Measurements from ENCODE around the gene IL37.
A peak's percentile ranks its signal among the peaks of the same experiment; 100 is the strongest.
"Not testable (repeated sequence)": the region's sequence is repeated elsewhere in the genome, so short reads cannot be mapped to it uniquely, and the experiment has no call there.

The IL37 gene

DNA sequence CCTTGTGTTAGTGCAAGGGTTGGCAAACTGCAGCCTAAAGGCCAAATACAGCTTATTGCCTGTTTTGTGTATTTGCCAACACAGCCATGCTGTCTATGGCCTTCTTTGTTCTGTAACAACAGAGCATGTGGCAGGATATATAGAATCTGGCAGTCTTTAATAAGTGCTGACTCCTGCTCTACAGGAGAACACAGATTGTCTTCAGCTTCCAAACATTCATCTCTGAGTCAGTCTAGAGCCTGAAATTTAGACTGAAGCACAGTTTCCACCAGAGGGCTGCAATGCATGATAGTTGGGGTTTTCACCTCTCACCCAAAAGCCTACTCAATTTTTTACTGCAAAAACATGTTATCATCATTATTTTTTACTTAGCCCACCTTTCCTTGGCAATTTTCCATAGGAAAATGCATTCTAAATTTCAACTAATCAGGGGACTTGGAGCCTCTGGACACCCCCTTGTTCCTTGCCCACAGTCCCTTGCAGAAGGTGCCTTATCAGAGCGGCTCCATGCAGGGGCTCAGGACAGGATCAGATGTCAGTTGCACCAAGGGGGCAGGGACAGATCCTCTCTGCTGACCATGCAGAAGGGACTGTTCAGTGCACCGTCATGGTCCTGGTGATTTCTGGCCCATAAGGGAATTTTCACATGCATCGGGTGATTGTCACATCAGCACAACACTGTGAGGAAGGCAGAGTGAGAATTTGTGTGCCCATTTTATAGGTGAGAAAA lies 12.4 kb downstream of the IL37 start:
- DNase-seq (ENCODE audit: low read depth), result peak; percentile 8

DNA sequence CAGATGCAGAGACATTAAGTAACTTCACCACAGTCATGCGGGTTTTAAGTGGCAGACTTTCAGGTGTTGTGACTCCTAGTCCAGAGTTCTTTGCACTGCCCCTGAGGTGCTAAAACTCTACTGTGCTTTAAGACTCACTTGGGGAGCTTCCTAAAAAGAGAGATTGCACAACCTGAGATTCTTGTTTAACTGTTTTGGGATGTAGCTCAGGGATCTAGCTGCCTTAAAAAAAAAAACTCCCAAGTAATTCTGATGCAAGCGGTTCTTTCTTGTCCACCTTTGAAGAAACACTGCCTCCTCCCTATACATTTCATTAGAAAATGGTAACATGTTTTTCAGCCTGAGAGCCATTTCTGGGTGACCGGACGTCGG lies 13.0 kb downstream of the IL37 start:
- no peak for DNase-seq (ENCODE audit: low read depth)

DNA sequence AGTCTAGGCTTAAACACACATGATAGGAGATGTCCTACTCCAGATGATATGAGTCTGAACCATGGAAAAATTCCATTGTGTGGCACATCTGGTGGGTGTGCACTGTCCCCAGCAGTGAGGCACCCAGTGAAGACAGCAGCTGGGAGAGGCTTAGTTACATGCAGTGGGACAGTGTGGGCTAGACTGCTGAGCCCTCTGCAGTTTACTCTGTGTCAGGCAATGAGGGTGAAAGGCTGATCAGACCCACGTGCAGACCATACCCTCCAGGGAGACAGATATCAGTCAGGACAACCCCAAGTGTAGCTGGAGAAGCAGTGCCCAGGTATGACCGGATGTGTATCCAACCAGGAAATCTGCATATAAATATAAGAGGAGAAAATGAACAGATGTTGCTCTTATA lies 13.4 kb downstream of the IL37 start:
- no peak for DNase-seq (ENCODE audit: low read depth)

DNA sequence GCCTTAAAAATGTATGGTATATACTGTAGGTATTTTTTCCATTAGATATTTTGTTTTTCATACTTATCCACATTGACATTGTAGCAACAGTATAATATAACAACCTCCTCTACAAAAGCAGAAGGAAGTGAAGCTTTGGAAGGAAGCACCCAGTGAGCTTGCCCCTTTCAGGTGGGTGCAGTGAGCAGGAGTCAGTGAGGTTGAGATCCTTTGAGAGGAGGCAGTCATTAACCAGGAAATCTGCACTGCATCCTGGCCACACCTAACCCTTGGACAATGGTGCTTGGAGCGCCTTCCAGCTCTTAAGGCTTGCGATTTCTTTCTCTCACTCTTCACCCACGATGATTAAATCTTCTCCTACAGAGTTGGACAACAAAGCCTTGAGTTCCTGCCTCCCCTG lies 13.9 kb downstream of the IL37 start:
- DNase-seq (ENCODE audit: low read depth), result no peak

DNA sequence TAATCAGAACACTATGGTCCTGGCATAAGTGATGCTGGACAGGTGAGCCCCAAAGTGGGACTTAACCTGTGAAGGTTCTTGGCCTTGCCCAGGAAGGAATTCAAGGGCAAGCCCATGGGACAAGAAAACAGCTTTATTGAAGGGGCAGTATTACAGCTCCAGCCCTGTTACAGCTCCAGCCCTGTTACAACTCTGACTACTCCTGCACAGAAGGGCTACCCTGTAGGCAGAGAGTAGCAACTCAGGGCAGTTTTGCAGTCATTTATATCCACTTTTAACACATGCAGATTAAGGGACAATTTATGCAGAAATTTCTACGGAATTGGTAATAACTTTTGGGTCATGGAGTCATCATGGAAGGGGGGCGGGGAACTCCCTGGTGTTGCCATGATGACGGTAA lies 15.7 kb downstream of the IL37 start:
- no peak for DNase-seq (ENCODE audit: low read depth)

DNA sequence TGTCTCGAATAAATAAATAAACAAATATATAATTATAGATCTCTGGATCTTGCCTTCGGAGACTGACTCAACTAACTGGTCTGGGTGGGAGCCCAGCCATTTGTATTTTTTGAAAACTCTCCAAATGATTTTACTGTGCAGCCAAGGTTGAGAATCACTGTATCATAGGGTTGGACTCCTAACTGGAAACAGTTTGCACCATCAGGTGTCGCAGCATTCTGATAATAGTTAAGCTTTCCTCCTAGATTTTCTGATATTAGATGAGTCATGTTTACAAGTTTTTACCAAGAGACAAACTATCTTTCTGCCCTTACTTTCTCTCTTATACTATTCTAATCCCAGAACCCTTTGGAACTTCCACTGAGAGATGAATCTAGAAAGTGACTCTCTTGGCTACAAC lies 16.8 kb downstream of the IL37 start:
- peak; percentile 24 for DNase-seq (ENCODE audit: low read depth)

DNA sequence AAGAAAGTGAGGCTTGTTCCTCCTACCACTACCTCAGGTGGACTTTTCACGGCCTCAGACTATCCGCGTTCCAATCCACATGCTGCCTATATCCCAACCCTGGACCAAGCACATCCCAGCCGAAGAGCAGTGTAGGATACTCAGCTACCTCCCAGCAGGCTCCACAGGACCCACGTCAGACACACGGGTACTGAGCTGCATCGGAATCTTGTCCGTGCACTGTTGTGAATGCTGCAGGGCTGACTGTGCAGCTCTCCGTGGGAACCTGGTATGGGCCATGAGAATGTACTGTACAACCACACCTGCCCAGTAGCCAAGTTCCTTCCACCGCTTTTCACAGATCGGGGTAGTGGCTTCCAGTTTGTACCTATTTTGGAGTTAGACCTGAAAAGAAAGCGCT lies 22.3 kb downstream of the IL37 start:
- DNase-seq (ENCODE audit: low read depth), result no peak

DNA sequence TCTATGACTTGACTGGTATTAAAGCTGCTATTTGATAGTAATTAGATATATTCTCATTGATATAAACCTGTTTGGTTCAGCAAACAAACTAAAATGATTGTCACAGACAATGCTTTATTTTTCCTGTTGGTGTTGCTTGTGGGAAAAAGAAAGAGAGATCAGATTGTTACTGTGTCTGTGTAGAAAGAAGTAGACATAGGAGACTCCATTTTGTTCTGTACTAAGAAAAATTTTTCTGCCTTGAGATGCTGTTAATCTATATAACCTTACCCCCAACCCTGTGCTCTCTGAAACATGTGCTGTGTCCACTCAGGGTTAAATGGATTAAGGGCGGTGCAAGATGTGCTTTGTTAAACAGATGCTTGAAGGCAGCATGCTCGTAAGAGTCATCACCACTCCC lies 23.2 kb downstream of the IL37 start:
- not testable (repeated sequence) for DNase-seq (ENCODE audit: low read depth)

DNA sequence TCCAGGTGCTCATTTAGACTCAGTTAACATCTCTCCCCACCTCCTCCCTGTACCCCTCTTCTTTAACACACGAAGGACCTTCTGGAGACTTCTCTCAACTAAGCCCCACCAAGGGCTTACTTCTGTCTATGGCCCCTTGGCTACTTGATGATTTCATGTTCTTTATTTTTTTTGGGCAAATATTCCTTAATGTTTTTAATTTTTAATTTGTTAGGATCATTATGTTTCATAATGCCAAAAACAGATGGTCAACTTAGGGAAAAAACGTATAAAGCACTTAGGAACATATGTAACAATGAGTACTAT lies 25.9 kb downstream of the IL37 start:
- no peak for DNase-seq (ENCODE audit: low read depth)

DNA sequence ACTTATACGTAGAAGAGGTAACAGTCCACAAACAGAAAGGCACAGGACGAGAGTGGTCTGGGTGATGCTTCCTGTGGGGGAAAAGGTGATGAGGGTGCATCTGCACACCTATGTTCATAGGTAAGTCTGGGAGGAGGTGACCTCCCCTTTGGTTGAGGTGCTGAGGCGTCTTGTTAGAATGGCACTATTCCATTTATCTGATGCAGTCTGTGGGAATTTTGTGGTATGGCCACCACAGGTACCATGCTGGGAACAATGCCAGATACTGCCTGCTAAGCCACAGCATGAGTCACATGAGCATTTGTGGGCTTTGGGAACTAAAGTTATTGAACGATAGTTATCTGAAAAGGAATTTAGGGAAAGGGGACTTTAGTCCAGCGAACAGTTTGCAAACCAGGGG lies 27.9 kb downstream of the IL37 start:
- peak; percentile 49 for DNase-seq (ENCODE audit: low read depth)

DNA sequence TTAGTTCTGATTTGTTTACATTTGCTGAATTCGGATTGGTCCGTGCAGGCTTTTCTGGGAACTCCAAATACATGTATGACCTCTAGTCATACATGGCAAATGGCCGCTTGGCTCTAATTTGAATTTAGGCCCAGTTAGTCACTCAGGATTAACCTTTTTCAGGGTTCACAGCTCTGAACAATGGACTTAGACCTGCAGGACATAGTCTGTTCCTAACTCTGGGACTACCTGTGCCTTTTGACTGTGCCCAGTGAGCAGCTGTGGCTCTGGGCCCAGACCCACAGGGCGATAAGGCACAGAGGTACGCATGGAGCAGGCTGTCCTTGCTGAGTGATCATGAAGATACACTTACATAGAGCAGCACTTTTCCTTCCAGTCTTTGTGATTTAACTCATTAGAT lies 28.5 kb downstream of the IL37 start:
- DNase-seq (ENCODE audit: low read depth), result no peak

DNA sequence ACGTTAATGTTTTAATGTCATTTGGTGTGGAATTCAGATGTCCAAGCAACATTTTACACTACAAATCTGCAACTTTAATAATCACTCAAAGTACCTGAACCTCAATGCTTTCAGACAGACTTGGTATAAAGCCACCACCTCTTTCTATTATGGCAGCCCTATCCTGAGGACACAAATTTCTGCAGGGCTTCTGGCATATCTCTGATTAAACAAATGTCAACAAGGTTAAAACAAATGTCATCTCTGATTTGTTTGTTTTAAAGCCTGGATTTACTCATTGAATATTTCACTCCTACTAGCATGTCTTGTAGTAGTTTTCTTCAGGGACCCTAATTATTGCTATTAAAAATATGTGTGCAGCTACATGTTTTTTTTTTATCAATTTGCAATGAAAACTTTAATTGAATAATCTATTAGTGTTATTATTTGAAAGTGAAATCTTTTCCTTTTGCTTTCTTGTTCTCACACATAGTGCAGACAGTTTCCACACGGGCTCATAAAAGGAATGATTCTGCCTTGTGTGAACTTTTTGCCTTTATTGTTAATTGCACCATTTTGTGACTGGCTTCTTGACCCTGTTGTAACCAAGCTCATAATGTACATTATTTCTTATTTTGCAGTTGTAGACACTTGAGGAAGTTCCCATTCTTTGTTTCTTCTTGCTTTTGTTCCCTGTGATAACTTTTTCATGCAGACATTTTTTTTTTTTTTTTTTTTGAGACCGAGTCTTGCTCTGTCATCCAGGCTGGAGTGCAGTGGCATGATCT lies 30.1 kb downstream of the IL37 start:
- no peak for DNase-seq (ENCODE audit: low read depth)

DNA sequence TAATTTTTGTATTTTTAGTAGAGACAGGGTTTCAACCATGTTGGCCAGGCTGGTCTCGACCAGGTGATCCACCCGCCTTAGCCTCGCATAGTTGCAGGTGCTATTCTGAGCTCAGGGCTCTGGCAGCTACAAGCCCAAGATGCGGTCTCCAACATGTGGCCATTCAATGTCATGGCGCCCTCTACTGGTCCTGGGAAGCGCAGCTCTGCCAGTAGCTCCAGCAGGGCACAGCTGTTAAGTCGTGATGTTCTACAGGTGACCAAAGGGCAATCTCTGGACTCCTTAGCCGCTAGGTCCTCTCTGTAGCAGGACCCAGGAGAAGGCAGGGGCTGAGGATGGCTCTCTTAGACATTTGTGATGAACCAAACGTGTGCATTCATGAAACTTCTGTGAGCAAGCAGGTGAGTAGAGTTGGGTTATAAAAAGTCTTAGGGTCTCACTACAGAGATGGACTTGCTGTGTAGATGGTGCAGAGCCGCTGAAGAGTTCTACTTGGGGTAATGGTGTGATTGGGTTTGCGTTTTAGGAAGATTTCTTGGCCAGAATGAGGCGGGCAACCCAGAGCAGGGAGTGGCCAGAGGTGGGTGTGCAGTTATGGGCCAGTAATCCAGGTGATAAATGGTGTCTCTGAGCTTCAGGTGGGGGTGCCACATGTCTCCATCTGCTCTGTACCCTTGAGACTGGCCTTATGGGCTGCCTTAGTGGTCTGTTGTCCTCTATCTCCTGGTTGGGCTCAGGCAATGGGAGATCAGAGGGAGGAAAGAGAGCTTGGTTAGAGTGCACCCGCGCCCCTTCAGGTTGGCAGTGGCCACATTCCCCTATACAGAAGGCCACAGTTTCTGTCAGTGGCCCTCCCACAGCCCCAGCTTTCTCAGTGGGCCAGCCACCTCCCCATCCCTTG lies 31.0 kb downstream of the IL37 start:
- DNase-seq (ENCODE audit: low read depth), result peak; percentile 79

DNA sequence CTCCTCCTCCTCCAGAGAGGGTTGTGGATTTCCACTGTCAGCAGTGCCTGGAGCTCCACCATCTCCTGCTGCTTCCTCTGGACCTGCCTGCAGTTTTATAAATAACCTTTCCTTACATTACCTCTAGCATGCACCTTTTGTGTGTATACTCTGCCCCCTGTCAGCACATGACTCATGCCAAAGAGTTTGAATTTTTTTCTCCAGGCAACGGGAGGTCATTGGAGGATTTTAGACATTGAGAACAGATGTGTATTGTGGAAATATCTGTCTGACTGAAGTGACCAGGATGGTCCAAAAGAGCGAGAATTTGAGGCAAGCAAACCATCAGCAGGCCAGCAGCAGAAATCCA lies 31.7 kb downstream of the IL37 start:
- DNase-seq (ENCODE audit: low read depth), result peak; percentile 27

DNA sequence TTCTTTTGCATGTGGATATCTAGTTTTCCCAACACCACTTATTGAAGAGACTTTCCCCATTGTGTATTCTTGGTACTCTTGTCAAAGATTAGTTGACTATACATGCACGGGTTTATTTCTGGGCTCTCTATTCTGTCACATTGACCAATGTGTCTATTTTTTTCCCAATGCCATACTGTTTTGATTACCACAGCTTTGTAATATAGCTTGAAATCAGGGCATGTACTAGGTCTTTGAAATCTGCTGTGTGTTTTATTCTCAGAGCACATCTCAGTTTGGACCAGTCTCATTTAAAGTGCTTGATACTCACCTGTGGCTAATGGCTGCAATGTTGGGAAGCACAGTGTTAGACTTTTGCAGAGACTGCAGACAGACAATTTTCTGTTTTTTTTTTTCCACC lies 34.0 kb downstream of the IL37 start:
- no peak for DNase-seq (ENCODE audit: low read depth)

DNA sequence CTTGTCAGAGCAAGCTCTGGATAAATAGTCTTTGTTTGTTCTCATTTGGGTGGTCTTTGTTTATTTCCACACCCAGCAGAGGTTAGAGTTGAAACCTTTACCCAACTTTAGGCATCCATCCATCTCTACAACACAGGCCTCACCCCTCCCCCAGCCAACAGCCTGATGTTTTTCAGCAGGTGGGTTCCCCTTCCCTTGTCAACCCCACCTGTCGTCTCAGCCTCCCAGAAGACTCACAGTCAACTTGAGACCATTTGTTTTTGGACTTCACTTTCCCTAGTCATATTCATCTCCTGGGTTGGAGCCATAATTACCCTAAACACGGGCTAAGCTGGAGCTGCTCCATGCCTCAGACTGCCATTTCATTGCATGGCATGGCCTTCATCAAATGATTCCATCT lies 35.1 kb downstream of the IL37 start:
- no peak for DNase-seq (ENCODE audit: low read depth)

DNA sequence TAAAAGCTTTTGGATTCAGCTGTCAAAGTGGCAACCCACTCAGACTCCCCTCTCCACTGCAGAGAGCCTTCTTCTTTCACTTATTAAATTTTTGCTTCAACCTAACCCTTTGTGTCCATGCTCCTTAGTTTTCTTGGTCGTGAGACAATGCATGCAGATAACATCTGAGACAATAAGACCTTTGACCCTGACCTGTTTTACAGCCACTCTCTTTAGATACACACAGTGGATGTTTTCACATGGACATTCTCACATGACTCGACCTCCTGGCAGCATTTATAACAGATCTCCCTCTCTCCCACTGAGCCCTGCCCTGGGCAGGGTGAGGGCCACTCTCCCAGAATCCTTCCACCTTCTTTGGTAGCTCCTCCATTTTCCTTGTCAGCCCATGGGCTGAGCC lies 36.4 kb downstream of the IL37 start:
- DNase-seq (ENCODE audit: low read depth), result peak; percentile 50

DNA sequence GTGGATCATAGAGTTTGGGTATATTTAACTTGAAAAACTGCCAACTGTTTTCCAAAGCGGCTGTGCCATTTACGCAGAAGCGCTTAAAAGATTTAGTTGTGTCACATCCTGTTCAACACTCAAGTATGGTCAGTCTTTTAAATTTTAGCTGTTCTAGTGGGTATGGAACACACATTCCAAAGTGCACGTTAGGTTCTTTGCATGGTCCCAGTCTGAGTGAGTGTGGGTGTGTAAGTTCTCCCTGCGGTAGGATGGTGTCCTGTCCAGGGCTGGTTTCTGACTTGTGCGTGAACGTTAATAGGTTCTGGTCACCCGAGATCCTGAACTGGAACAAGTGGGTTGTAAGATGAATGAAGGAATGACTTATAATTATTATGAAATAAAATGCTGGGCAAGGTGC lies 38.5 kb downstream of the IL37 start:
- DNase-seq (ENCODE audit: low read depth), result no peak

DNA sequence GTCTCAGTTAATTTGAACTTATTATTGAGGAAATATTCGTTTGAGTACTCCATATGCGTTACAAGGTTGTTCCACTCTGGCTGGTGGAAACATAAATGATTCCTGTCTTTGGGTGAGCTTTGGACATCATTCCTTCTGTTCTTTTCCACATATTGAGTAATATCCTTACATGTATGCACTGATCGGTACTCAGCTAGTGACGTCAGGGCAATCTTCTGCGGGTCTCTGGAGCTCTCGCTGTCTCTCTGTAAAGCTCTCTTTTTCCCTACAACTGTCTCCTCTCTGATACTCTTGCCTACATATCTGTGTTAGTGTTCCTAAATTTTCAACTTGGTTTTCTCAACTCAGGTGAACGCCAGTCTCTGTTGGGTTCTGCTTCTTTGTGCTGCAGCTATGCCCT lies 43.4 kb downstream of the IL37 start:
- no peak for DNase-seq (ENCODE audit: low read depth)

DNA sequence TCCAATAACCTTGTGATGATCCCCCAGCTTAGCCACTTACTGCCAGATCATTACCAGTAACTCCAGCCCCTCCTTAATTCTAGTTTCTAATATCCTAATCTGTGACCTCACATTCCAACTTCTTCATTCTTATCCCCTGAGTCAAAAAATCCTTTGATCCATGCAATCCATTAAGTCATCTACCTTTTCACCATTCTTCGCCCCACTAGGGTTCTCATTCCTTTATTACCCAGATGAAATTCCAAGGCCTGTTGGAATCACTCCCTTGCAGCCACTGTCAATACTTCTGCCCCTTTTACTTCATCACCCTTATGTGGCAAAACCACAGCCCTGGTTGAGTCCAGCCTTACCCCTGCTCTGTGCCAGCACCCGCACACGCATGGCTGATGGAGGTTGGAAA lies 46.5 kb downstream of the IL37 start:
- DNase-seq (ENCODE audit: low read depth), result no peak

DNA sequence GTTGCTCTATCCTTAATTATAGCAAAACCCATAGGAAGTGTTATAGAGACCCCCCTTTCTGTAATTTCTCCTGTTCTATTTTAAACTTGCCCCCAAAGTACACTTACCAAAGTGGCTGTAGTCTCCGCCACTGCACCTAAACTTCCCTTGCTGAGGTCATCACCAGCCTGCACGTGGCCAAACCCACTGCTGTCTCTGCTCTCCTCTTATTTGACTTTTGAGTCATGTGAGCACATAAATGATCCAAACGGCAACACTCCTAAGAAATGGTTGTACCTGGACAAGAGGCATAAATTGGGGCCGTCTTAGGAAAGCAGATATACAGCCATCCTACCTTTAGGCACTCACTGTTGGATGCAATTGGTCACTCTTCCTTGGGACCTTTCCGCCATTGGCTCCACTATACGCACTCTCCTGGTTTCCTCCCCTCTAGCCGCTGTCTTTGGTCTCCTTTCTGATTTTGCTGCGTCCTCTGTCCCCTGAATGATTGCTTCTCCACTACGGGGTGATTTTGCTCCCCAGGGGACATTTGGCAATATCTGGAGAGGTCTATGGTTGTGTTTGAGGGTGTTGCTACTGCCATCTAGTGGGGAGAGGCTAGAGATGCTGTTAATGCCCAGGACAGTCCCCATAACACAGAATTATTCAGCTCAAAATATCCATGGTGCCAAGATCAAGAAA lies 47.6 kb downstream of the IL37 start:
- peak; percentile 74 for DNase-seq (ENCODE audit: low read depth)

DNA sequence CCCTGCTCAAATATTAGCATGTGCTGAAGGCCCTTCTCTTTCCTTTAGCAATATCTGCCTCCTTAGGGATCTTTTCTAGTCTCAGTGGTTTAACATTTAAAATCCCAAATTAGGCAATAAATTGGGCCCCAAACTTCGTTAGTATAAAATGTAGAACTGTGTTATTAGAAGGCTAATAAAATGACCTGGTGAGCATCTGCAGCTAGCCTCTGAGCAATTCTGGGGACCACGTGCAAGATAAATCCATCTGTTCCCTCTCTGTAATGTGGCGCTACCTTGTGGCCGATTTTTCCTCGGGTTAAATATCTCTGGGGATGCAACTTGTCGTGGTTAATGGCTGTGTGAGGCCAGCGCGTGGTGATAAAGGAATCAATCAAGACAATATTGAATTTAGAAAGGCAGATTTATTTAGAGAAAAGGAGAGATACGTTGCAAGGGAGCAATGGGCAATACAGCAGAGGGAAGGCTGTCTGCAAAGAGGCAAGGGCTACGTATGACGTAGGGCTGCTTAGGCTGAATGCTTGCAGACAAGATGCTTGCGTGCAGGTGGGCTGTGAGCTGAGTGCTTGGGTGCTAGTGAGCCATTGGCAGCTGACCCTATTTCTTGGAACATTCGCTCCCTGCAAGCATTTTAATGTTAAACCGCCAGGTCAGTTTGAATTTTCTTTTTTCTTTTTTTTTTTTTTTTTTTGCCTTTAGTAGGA lies 48.3 kb downstream of the IL37 start:
- no peak for DNase-seq (ENCODE audit: low read depth)

All from EH (cell line).